ENCODE data around the gene OR2A2.

DNA sequence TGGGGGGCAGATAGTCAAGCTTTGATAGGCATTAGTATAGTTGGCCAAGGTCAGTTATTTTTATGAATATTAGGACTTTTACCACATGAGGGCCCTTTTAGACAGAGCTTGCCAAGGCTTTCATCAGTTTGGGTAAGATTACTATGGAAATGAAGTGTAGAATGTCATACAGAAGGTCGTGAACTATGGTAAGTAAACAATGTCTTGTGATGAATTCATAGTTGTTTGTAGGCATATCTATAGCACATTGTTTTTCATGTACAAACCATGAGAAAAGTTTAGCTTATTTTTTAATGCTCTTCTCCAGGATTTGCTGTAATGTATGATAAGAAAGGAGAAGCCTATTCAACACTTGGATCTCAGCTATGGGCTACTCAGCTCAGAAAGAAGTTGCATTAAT, 4.3 kb downstream of the OR2A2 start:
- TF ChIP-seq FOXK2 (IDR thresholded peaks at IDR 0.05) = no peak
- TF ChIP-seq L3MBTL2 (conservative IDR thresholded peaks at IDR 0.05) = no peak
- TF ChIP-seq ZNF384 (IDR thresholded peaks at IDR 0.05) = no peak
- TF ChIP-seq BHLHE40 (IDR thresholded peaks at IDR 0.05; ENCODE audit: borderline replicate concordance) = no peak
- no peak for TF ChIP-seq TARDBP (IDR thresholded peaks at IDR 0.05)
- no peak for TF ChIP-seq ARNT (IDR thresholded peaks at IDR 0.05)
- TF ChIP-seq ELF4 (IDR thresholded peaks at IDR 0.05) = no peak
- no peak for TF ChIP-seq FOXA1 (IDR thresholded peaks at IDR 0.05)
- no peak for TF ChIP-seq CTBP1 (IDR thresholded peaks at IDR 0.05; ENCODE audit: borderline replicate concordance)
- TF ChIP-seq, protein P1, sequence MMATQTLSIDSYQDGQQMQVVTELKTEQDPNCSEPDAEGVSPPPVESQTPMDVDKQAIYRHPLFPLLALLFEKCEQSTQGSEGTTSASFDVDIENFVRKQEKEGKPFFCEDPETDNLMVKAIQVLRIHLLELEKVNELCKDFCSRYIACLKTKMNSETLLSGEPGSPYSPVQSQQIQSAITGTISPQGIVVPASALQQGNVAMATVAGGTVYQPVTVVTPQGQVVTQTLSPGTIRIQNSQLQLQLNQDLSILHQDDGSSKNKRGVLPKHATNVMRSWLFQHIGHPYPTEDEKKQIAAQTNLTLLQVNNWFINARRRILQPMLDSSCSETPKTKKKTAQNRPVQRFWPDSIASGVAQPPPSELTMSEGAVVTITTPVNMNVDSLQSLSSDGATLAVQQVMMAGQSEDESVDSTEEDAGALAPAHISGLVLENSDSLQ (IDR thresholded peaks at IDR 0.05) = no peak
- no peak for TF ChIP-seq SUZ12 (IDR thresholded peaks at IDR 0.05)

Measured in HEK293T (cell line).